Activated CD4-positive, alpha-beta T cell treated with anti-CD3 and anti-CD28 coated beads, Interleukin-2, amount 50 U/mL, for 48 hours (primary cell): ENCODE results near the gene SSNA1.
A peak's percentile ranks its signal among the peaks of the same experiment; 100 is the strongest.

Source experiments
- DNase-seq, 2 experiments: peaks; one replicate each; pipeline ENCODE4 v3.0.0-alpha.2; 2020

SSNA1 gene

GRCh38 chr9:137156567-137157375 is 31.7 kb upstream of the SSNA1 start:
- DNase-seq, result peak; percentile 63

GRCh38 chr9:137157618-137158415 is 30.7 kb upstream of the SSNA1 start:
- DNase-seq, result no peak

GRCh38 chr9:137158625-137159024 is 29.9 kb upstream of the SSNA1 start:
- DNase-seq, result no peak

- no peak for DNase-seq
Observed at GRCh38 chr9:137159105-137160053, 29.1 kb upstream of the SSNA1 start.

GRCh38 chr9:137160054-137160425 is 28.4 kb upstream of the SSNA1 start:
- DNase-seq, result no peak

GRCh38 chr9:137160716-137161557 is 27.5 kb upstream of the SSNA1 start:
- no peak for DNase-seq

GRCh38 chr9:137161558-137162486 is 26.7 kb upstream of the SSNA1 start:
- DNase-seq, result no peak

- DNase-seq, result no peak
Observed at GRCh38 chr9:137162505-137163364, 25.7 kb upstream of the SSNA1 start.

- DNase-seq, result no peak
Observed at GRCh38 chr9:137163365-137163715, 25.1 kb upstream of the SSNA1 start.

GRCh38 chr9:137163805-137164204 is 24.7 kb upstream of the SSNA1 start:
- no peak for DNase-seq

- DNase-seq, result no peak
Observed at GRCh38 chr9:137164370-137165249, 23.9 kb upstream of the SSNA1 start.

- no peak for DNase-seq
Observed at GRCh38 chr9:137165250-137165836, 23.1 kb upstream of the SSNA1 start.

GRCh38 chr9:137166380-137167229 is 21.9 kb upstream of the SSNA1 start:
- DNase-seq, result no peak

- no peak for DNase-seq
Observed at GRCh38 chr9:137167277-137167746, 21.2 kb upstream of the SSNA1 start.

GRCh38 chr9:137167747-137168572 is 20.5 kb upstream of the SSNA1 start:
- DNase-seq, result no peak

- DNase-seq, result peak in 1 of 2 experiments; percentile 30
Observed at GRCh38 chr9:137168573-137168903, 19.9 kb upstream of the SSNA1 start.
